Prostate gland (tissue), 2 donors: ENCODE measurements around the gene PAH. TPM values are rescaled to one million over a fixed set of nuclear protein-coding genes. Genes with fewer than 3 reads are reported as not detected.

Source experiments
- DNase-seq: peaks from one replicate; pipeline ENCODE4 v3.0.0-alpha.2; 2019; ENCODE audit warnings: low spot score
- H3K27ac ChIP-seq, 2 donors: fragments of 200-600 bp; sonication (generic); 2 replicates each; pipeline ENCODE4 v1.5.1; 2017 to 2019
- H3K27me3 ChIP-seq: fragments of 200-600 bp; sonication (generic); replicated peaks from 2 replicates; pipeline ENCODE4 v1.5.1; 2019; ENCODE audit not compliant: insufficient read depth
- H3K36me3 ChIP-seq, 2 donors: fragments of 200-600 bp; sonication (generic); 1 replicate in 1 of 2; 2 replicates in 1 of 2; pipeline versions ENCODE4 v1.5.1 to v1.8.1; 2017 to 2019
- H3K4me1 ChIP-seq: fragments of 200-600 bp; sonication (generic); replicated peaks from 2 replicates; pipeline ENCODE4 v1.5.1; 2019
- H3K4me3 ChIP-seq, 2 donors: fragments of 200-600 bp; sonication (generic); 2 replicates each; pipeline ENCODE4 v1.5.1; 2017 to 2019
- H3K9me3 ChIP-seq: fragments of 200-600 bp; sonication (generic); 2 replicates; pipeline ENCODE4 v1.5.1; 2017
- POLR2A ChIP-seq: fragments of 450-650 bp; IDR thresholded peaks from one replicate; pipeline ENCODE4 v1.6.1; 2016; ENCODE audit warnings: antibody characterized with exemption, mild to moderate bottlenecking
- POLR2AphosphoS5 ChIP-seq: sonication (generic); formaldehyde crosslinking; IDR thresholded peaks from one replicate; pipeline ENCODE4 v1.6.1; 2017; ENCODE audit warnings: antibody characterized with exemption
- WGBS: methylation state at CpG from one replicate; pipeline ENCODE4 v1.1.5; 2018; 5-methylcytosine and 5-hydroxymethylcytosine counted together
- intact Hi-C: fragments of 100-400 bp; cut with DNase I; formaldehyde crosslinking; loops from one replicate; pipeline ENCODE4 v1.14.2; 2022
- total RNA-seq, 2 donors: library from RNA; depleted of rRNA; stranded (reverse); fragments of >200 nt; gene quantifications; one replicate each; pipeline ENCODE4 v1.1.0, GENCODE V29; 2016
- TF ChIP-seq, protein P1 (sequence below), 4 experiments: fragments of 200-600 bp in 2 of 4; fragments of 450-650 bp in 2 of 4; sonication (generic) in 2 of 4; IDR thresholded peaks; 1 replicate in 3 of 4; 2 replicates in 1 of 4; pipeline ENCODE4 v1.5.1; 2016 to 2019; ENCODE audit warnings: antibody characterized with exemption in 4 of 4, mild to moderate bottlenecking in 2 of 4, moderate library complexity in 2 of 4

PAH gene
- total RNA-seq, 2 donors from 2014 or later = 0.36 to 4.1 TPM

DNA sequence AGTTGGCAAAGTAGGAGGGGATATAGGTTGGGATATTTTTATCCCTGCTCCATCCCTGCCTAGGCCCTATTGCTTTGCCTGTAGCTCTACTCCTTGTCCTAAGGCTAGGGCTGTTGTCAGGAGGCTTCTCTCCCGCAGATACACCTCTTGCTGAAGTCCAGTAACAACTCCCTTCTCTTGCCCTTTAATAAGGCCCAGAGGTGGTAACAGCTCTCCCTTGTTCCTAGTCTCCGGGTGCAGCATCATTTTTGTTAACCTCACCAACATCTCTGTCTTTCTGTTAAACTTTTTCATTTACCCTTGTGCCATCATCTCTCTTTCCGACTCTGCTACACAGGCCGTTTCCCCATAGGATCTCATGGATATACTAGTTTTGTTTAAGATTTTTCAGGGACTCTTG is 46.8 kb upstream of the PAH start:
- Histone ChIP-seq H3K4me1 (no peaks in the 10 kb centered on the region), H3K4me3 (no peak overlapping the region), H3K27me3 (peaks cover 55% of the 10 kb centered on the region), H3K9me3 (no peaks in the 10 kb centered on the region), H3K27ac (no peak overlapping the region), H3K36me3 (no peaks in the 10 kb centered on the region)
- intact Hi-C loops = no loop called here
- TF ChIP-seq, protein P1, sequence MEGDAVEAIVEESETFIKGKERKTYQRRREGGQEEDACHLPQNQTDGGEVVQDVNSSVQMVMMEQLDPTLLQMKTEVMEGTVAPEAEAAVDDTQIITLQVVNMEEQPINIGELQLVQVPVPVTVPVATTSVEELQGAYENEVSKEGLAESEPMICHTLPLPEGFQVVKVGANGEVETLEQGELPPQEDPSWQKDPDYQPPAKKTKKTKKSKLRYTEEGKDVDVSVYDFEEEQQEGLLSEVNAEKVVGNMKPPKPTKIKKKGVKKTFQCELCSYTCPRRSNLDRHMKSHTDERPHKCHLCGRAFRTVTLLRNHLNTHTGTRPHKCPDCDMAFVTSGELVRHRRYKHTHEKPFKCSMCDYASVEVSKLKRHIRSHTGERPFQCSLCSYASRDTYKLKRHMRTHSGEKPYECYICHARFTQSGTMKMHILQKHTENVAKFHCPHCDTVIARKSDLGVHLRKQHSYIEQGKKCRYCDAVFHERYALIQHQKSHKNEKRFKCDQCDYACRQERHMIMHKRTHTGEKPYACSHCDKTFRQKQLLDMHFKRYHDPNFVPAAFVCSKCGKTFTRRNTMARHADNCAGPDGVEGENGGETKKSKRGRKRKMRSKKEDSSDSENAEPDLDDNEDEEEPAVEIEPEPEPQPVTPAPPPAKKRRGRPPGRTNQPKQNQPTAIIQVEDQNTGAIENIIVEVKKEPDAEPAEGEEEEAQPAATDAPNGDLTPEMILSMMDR (IDR thresholded peaks at IDR 0.05) = no peak
- TF ChIP-seq POLR2AphosphoS5 (no peak), POLR2A (no peak)
- DNase-seq = no peak
- 57% methylated on average over 4 of the region's 4 CpGs for WGBS

DNA sequence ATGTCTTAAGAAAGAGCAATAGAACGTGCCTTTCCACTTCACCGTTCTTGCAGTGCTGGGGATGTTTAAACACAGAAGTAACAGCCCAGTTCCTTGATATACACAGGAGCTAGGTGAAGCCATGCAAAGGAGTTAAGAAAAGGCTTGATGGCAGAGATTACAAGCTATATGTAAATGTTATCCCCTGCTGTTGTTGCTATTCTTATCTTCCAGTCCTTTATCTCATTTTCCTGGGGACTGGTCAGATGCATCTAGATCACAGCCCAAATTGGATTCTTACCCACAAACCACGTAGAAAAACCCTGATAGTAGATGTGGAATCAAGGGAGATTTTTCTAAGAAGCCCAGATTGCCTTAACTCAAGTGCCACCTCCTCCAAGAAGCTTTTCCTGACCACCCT is 45.9 kb upstream of the PAH start:
- peaks cover 5% of the 10 kb centered on the region for H3K4me1 ChIP-seq

DNA sequence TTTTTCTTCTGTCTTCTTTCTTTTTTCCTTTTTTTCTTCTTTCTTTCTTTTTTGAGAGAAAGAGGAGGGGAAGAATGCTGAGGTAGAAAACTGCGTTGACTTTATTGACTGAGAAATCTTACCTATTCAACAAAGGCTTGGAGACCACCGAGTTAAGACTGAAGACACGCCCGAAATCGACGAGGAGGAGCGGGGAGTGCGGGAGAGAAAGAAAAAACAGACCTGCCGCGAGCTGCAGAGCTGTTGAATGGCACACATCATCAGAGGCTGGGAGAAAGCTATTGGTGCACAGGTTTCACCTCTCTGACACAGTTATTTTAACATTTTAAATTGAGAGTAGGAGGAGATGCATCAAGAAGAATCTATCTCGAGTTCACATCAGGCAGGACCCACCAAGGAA is 45.5 kb upstream of the PAH start:
- Histone ChIP-seq H3K36me3 (no peaks in the 10 kb centered on the region), H3K27me3 (peaks cover 55% of the 10 kb centered on the region), H3K9me3 (no peaks in the 10 kb centered on the region), H3K4me1 (peaks cover 5% of the 10 kb centered on the region), H3K27ac (no peak overlapping the region), H3K4me3 (no peak overlapping the region)
- WGBS = 5% methylated on average over 11 of the region's 11 CpGs
- TF ChIP-seq, protein P1 (IDR thresholded peaks at IDR 0.05) = no peak
- TF ChIP-seq POLR2AphosphoS5 (no peak), POLR2A (no peak)
- intact Hi-C loops = no loop called here
- DNase-seq = no peak

More for the DNA sequence above, 45.9 kb upstream of the PAH start:
- Histone ChIP-seq H3K27me3 (peaks cover 55% of the 10 kb centered on the region), H3K9me3 (no peaks in the 10 kb centered on the region), H3K36me3 (no peaks in the 10 kb centered on the region), H3K27ac (no peak overlapping the region), H3K4me3 (no peak overlapping the region)
- intact Hi-C loops = no loop called here
- TF ChIP-seq, protein P1 (IDR thresholded peaks at IDR 0.05) = no peak
- no peak for TF ChIP-seq POLR2AphosphoS5
- no peak for TF ChIP-seq POLR2A
- DNase-seq = no peak
- 4% methylated on average over 3 of the region's 3 CpGs for WGBS

DNA sequence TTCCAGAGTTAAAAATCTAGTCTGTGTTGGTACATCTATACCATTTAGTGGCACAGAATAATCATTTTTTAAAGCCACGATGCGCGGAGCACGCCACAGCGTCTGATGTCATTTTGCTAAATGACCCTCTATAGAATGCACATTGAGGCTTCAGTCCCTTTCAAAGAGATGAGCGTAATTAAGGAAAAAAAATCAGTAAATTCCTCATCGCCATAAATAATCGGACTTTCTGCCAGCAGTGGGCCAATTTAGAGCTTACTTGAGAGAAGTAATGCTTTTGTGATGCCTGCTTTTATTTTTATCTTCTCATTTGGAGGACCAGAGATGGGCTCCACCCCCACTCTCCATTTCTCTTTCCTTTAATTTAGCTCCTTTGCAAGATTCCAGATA is 44.4 kb upstream of the PAH start:
- intact Hi-C loops = no loop called here
- DNase-seq = no peak
- TF ChIP-seq POLR2AphosphoS5 (no peak), POLR2A (no peak)
- TF ChIP-seq, protein P1 (IDR thresholded peaks at IDR 0.05) = no peak
- WGBS = 7% methylated on average over 8 of the region's 8 CpGs
- Histone ChIP-seq H3K9me3 (no peaks in the 10 kb centered on the region), H3K27me3 (peaks cover 49% of the 10 kb centered on the region), H3K4me1 (peaks cover 5% of the 10 kb centered on the region), H3K36me3 (no peaks in the 10 kb centered on the region), H3K27ac (no peak overlapping the region), H3K4me3 (no peak overlapping the region)

DNA sequence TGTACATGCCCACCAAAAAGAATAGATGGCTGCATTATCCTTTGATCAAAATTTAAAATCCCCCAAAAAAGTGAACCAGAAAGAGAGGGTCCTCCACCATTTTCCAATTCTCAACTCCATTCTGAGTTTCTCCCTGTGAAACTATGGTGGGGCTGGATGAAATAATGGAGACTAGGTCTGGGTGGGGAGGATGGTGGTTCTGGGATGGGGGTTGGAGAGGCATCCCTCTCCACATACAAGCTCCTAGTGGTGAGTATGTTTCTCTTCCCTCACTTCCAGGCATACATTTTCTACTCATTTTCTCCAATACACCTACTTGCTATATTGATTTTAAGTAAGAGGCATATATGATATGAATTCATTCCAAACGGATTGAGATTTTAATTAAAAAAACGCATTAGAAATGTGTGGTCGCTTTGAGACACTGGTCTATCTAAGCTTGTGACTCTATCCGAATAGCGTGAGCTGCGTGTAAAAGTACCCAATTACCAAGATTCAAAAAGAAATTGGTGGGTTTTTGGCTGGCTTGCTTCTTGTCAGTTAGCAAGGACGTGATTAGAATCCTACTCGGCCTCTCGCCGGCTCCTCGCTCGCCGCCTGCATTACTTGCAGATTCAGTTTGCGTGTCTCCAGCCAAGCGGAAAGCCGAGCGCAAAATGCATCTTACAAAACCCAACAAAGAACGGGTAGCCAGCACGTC is 43.9 kb upstream of the PAH start:
- intact Hi-C loops = no loop called here
- Histone ChIP-seq H3K4me1 (peaks cover 5% of the 10 kb centered on the region), H3K27ac (no peak overlapping the region), H3K4me3 (no peak overlapping the region), H3K36me3 (no peaks in the 10 kb centered on the region), H3K27me3 (peaks cover 45% of the 10 kb centered on the region), H3K9me3 (no peaks in the 10 kb centered on the region)
- no peak for TF ChIP-seq POLR2A
- no peak for TF ChIP-seq POLR2AphosphoS5
- TF ChIP-seq, protein P1 (IDR thresholded peaks at IDR 0.05) = no peak
- no peak for DNase-seq
- WGBS = 8% methylated on average over 19 of the region's 19 CpGs
